Stimulated activated naive B cell treated with anti-CD40 and anti-IgM and Interleukin-4, amounts not matched to agents 10 μg/mL and 1 μg/mL and 100 μg/mL, for 72 hours (primary cell): ENCODE data around the gene PPP1R1C.

Experiments used
- ATAC-seq, 2 donors: fragments of 150-1000 bp; cut with Tn5 transposase; replicated peaks; 2 replicates each; pipeline ENCODE4 v1.10.0; 2021; ENCODE audit warnings: moderate library complexity in 1 of 2
- DNase-seq: peaks from one replicate; pipeline ENCODE4 v3.0.0; 2021
- H3K27ac Mint-ChIP-seq: one replicate; pipeline ENCODE4 v1.8.0; 2022; ENCODE audit warnings: mild to moderate bottlenecking, mixed read lengths
- H3K27me3 Mint-ChIP-seq, 2 donors: one replicate each; pipeline ENCODE4 v1.8.0; 2022; ENCODE audit warnings: mixed read lengths in 2 of 2
- H3K36me3 Mint-ChIP-seq, 2 donors: one replicate each; pipeline ENCODE4 v1.8.0; 2022; ENCODE audit warnings: mixed read lengths in 2 of 2, mild to moderate bottlenecking in 1 of 2
- H3K4me1 Mint-ChIP-seq, 2 donors: one replicate each; pipeline ENCODE4 v1.8.0; 2022; ENCODE audit warnings: mixed read lengths in 2 of 2, mild to moderate bottlenecking in 1 of 2
- H3K4me3 Mint-ChIP-seq, 2 donors: one replicate each; pipeline ENCODE4 v1.8.0; 2022; ENCODE audit warnings: mild to moderate bottlenecking in 2 of 2, mixed read lengths in 2 of 2, moderate library complexity in 1 of 2
- H3K9me3 Mint-ChIP-seq, 2 donors: one replicate each; pipeline ENCODE4 v1.8.0; 2022; ENCODE audit warnings: mixed read lengths in 2 of 2, mild to moderate bottlenecking in 1 of 2

The PPP1R1C gene

DNA sequence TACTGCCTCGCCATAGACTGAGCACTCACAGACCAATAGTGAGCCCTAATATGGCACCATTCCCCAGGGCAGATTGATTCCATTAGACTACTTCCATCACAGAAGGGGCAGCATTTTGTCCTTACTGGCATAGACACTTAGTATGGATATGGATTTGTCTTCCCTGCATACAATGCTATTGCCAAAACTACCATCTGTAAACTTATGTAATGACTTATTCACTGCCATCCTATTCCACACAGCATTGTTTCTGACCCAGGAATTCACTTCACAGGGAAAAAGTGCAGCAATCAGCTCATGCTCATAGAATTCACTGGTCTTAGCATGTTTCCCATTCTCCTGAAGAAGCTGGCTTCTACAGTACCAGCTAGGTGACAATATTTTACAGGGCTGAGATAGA is 179.0 kb downstream of the PPP1R1C start:
- Mint-ChIP-seq H3K36me3 (no peaks in the 10 kb centered on the region), H3K9me3 (no peaks in the 10 kb centered on the region), H3K4me3 (no peak overlapping the region), H3K4me1 (no peaks in the 10 kb centered on the region), H3K27ac (no peak overlapping the region), H3K27me3 (peaks cover 8% of the 10 kb centered on the region in 2 donors)
- ATAC-seq: no peak
- no peak for DNase-seq

DNA sequence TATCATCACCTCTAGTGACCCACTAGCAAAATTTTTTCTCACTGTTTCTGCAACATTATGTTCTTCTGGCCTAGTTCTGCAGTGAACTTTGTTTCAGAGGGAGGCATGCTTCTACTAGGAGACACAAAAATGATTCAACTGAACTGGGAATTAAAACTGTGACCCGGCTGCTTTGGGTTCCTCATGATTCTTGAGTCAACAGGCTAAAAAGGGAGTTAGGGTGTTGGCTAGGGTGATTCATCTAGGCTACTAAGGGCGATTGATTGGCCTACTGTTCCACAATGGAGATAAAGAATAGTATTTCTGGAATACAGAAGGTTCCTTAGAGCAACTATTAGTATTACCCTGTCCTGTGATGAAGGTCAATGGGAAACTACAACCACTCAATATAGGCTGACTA is 179.5 kb downstream of the PPP1R1C start:
- ATAC-seq: no peak
- Mint-ChIP-seq H3K27me3 (peaks cover 6 to 12% of the 10 kb centered on the region in 2 donors), H3K4me1 (no peaks in the 10 kb centered on the region), H3K36me3 (no peaks in the 10 kb centered on the region), H3K9me3 (no peaks in the 10 kb centered on the region), H3K27ac (no peak overlapping the region), H3K4me3 (no peak overlapping the region)
- DNase-seq: no peak

DNA sequence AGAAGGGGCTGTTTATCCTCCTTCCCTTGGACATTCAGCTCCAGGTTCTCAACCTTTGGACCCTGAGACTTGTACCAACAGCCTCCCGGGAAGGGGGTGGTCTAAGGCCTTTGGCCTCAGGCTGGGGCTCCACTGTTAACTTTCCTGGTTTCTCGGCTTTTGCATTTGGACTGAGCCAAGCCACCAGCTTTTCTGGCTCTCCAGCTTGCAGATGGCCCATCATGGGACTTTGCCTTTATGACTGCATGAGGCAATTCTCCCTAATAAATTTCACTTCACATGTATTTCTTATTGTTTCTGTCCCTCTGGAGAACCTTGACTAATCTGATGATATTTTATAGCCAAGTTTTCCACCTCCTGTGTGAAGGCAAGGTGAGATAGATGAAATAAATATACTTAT is 180.8 kb downstream of the PPP1R1C start:
- H3K4me1 Mint-ChIP-seq: no peaks in the 10 kb centered on the region
- no peak for DNase-seq

DNA sequence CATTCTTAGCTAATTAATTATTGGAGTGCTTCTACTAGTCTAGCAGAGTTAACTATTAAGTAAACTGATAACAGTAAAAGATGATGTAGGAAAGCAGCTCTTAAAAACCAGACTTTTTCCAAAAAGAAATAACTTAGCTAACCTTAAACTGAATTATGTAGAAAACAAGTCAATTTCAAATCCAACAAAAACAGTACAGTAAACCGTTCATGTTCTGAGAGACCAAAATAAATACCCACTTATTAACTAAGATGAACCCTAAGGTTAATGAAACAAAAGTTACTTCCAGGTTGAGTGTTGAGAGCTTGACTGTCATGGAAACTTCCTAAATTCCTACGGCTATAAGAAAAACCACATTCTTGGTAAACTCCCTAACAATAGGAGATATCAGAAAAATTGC is 181.2 kb downstream of the PPP1R1C start:
- Mint-ChIP-seq H3K9me3 (no peaks in the 10 kb centered on the region), H3K4me1 (no peaks in the 10 kb centered on the region), H3K27ac (no peak overlapping the region), H3K4me3 (no peak overlapping the region), H3K36me3 (no peaks in the 10 kb centered on the region), H3K27me3 (peaks cover 4 to 12% of the 10 kb centered on the region in 2 donors)
- ATAC-seq (no peak), DNase-seq (no peak)

More for the DNA sequence above, 180.8 kb downstream of the PPP1R1C start:
- no peak for ATAC-seq
- no peak overlapping the region for H3K27ac Mint-ChIP-seq
- H3K36me3 Mint-ChIP-seq: no peaks in the 10 kb centered on the region
- no peak overlapping the region for H3K4me3 Mint-ChIP-seq
- H3K9me3 Mint-ChIP-seq: no peaks in the 10 kb centered on the region
- H3K27me3 Mint-ChIP-seq: peaks cover 4 to 12% of the 10 kb centered on the region in 2 donors
